GM10266 (cell line): ENCODE results near the gene IBA57.
"Not testable (repeated sequence)": the region's sequence is repeated elsewhere in the genome, so short reads cannot be mapped to it uniquely, and the experiment has no call there.

Source experiments
- DNase-seq: peaks from one replicate; pipeline ENCODE4 v3.0.0; 2012; ENCODE audit errors: extremely low spot score
- TF ChIP-seq, protein P1 (sequence below): IDR thresholded peaks from 2 replicates; pipeline ENCODE4 v1.5.1; 2012; ENCODE audit warnings: mild to moderate bottlenecking, low read depth; ENCODE audit not compliant: control insufficient read depth, insufficient read depth; ENCODE audit errors: missing control alignments

The IBA57 gene

GRCh38 chr1:228180959-228181644, 15.5 kb downstream of the IBA57 start:
- DNase-seq, result no peak
- TF ChIP-seq, protein P1, sequence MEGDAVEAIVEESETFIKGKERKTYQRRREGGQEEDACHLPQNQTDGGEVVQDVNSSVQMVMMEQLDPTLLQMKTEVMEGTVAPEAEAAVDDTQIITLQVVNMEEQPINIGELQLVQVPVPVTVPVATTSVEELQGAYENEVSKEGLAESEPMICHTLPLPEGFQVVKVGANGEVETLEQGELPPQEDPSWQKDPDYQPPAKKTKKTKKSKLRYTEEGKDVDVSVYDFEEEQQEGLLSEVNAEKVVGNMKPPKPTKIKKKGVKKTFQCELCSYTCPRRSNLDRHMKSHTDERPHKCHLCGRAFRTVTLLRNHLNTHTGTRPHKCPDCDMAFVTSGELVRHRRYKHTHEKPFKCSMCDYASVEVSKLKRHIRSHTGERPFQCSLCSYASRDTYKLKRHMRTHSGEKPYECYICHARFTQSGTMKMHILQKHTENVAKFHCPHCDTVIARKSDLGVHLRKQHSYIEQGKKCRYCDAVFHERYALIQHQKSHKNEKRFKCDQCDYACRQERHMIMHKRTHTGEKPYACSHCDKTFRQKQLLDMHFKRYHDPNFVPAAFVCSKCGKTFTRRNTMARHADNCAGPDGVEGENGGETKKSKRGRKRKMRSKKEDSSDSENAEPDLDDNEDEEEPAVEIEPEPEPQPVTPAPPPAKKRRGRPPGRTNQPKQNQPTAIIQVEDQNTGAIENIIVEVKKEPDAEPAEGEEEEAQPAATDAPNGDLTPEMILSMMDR, result no peak

- TF ChIP-seq, protein P1, result no peak
- no peak for DNase-seq
Observed at GRCh38 chr1:228181645-228182034, 16.0 kb downstream of the IBA57 start.

- DNase-seq, result no peak
- TF ChIP-seq, protein P1, result no peak
Observed at GRCh38 chr1:228182296-228183030, 16.9 kb downstream of the IBA57 start.

- DNase-seq, result no peak
Observed at GRCh38 chr1:228184152-228184551, 18.5 kb downstream of the IBA57 start.

DNA sequence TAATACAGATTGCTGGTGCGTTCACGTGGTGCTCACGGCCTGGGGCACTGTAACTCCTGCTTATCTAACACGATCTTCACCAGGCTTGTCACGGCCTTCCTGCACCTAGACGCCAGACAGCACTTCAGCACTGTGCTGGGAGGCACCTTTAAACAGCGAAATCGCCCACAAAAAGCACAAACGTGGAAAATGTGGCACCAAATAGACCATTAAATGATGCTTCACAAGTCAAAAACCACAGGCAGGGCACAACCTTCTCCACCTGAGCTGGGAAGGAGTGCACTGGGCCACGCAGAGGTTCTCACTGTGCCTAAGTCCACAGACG, 20.0 kb downstream of the IBA57 start:
- DNase-seq, result no peak
- TF ChIP-seq, protein P1, result no peak

More at GRCh38 chr1:228184152-228184551, 18.5 kb downstream of the IBA57 start:
- TF ChIP-seq, protein P1, result no peak

DNA sequence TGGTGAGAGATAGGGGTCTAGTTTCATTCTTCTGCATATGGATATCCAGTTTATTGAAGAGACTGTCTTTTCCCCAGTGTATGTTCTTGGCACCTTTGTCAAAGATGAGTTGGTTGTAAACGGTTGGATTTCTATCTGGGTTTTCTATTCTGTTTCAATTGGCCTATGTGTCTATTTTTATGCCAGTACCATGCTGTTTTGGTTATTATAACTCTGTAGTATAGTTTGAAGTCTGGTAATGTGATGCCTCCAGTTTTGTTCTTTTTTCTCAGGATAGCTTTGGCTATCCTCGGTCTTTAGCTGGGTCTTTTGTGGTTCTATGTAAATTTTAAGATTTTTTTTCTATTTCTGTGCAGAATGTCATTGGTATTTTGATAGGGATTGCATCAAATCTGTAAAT, 22.6 kb downstream of the IBA57 start:
- DNase-seq, result not testable (repeated sequence)

DNA sequence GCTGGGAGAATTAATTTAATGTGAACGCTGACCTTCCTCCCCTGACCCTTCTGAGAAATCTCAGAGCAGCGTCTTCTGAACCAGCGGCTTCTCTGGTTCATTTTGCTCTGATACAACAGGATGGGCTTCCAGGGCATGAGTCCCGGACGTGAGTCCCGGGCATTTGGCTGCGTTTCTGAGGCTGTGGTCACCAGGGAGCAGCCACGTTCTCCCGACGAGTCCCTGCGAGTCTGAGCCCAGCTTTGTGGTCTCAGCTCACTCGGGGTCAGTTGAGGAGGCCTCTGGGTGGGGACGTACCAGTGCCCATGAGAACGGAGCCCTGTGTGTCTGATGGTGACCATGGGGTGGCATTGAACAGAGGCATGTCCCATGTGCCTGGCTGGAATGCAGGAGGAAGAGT, 24.6 kb downstream of the IBA57 start:
- DNase-seq, result no peak
- TF ChIP-seq, protein P1, result no peak
